OCI-LY7 (cell line): ENCODE measurements around the gene DAPK1. TPM values are rescaled to one million over a fixed set of nuclear protein-coding genes. Genes with fewer than 3 reads are reported as not detected.
"Not testable (repeated sequence)": the region's sequence is repeated elsewhere in the genome, so short reads cannot be mapped to it uniquely, and the experiment has no call there.

Experiments used
- BruUV-seq: library from RNA; stranded (reverse); fragments of 400-500 nt; replicated peaks from 2 replicates; lab custom pipeline; 2021; lab: Mats Ljungman, UMichigan
- CTCF ChIA-PET: fragments of 300-600 bp; sonication (Branson Sonifier 250); formaldehyde crosslinking; loops from one replicate; lab custom pipeline; 2022; ENCODE audit warnings: antibody characterized with exemption; ENCODE audit not compliant: unreplicated experiment; lab: Charles Lee
- POLR2A ChIA-PET: fragments of 300-600 bp; sonication (Branson Sonifier 250); formaldehyde crosslinking; loops from one replicate; lab custom pipeline; 2022; ENCODE audit warnings: antibody characterized with exemption; lab: Charles Lee
- DNase-seq: peaks from one replicate; pipeline ENCODE4 v3.0.0-alpha.2; 2015; ENCODE audit warnings: low spot score
- H2AFZ ChIP-seq: fragments of 200-600 bp; sonication (generic), shearing (Covaris generic); 2 replicates; pipeline ENCODE4 v1.6.1; 2014; ENCODE audit warnings: mild to moderate bottlenecking, antibody characterized with exemption, low read length, moderate library complexity
- H3K27ac ChIP-seq: fragments of 200-600 bp; sonication (generic); 2 replicates; pipeline ENCODE4 v1.5.1; 2014; ENCODE audit warnings: mixed run types, low read depth, mild to moderate bottlenecking, moderate library complexity, low read length, inconsistent platforms; ENCODE audit not compliant: poor library complexity, severe bottlenecking
- H3K36me3 ChIP-seq: fragments of 200-600 bp; sonication (generic); 2 replicates; pipeline ENCODE4 v1.6.1; 2014; ENCODE audit warnings: mild to moderate bottlenecking, antibody characterized with exemption, low read length, moderate library complexity, mixed read lengths; ENCODE audit not compliant: insufficient read depth
- H3K4me1 ChIP-seq: fragments of 200-600 bp; sonication (generic); 2 replicates; pipeline ENCODE4 v1.5.1; 2014; ENCODE audit warnings: mild to moderate bottlenecking, low read length; ENCODE audit not compliant: insufficient read depth, poor library complexity, severe bottlenecking
- H3K4me2 ChIP-seq: fragments of 200-600 bp; sonication (generic); 2 replicates; pipeline ENCODE4 v1.6.1; 2014; ENCODE audit warnings: mild to moderate bottlenecking, low read length
- H3K4me3 ChIP-seq: fragments of 200-600 bp; sonication (generic); 2 replicates; pipeline ENCODE4 v1.5.1; 2014; ENCODE audit warnings: mild to moderate bottlenecking, low read depth, low read length; ENCODE audit not compliant: poor library complexity, severe bottlenecking
- H3K79me2 ChIP-seq: fragments of 200-600 bp; sonication (generic); 2 replicates; pipeline ENCODE4 v1.6.1; 2016; ENCODE audit warnings: low read depth, mild to moderate bottlenecking, low read length, moderate library complexity, mixed read lengths; ENCODE audit not compliant: insufficient read depth
- H3K9me2 ChIP-seq: fragments of 200-600 bp; sonication (generic); 2 replicates; pipeline ENCODE4 v1.6.1; 2016; ENCODE audit warnings: mild to moderate bottlenecking, low read length, mixed read lengths; ENCODE audit not compliant: insufficient read depth
- H3K9me3 ChIP-seq: fragments of 200-600 bp; sonication (generic); 2 replicates; pipeline ENCODE4 v1.6.1; 2014; ENCODE audit warnings: mild to moderate bottlenecking, mixed run types, low read length, mixed read lengths
- H4K20me1 ChIP-seq: fragments of 200-600 bp; sonication (generic); 2 replicates; pipeline ENCODE4 v1.6.1; 2014; ENCODE audit warnings: mild to moderate bottlenecking, antibody characterized with exemption, low read length, moderate library complexity, mixed read lengths; ENCODE audit not compliant: insufficient read depth
- EZH2phosphoT487 ChIP-seq: fragments of 200-600 bp; sonication (generic); IDR thresholded peaks from 2 replicates; pipeline ENCODE4 v1.6.1; 2018; ENCODE audit warnings: low read depth, borderline replicate concordance, mild to moderate bottlenecking, mixed run types, antibody characterized with exemption, low read length, moderate library complexity, mixed read lengths
- intact Hi-C: fragments of 100-400 bp; cut with micrococcal nuclease; formaldehyde crosslinking; loops from one replicate; pipeline ENCODE4 v1.10.0; 2022; ENCODE audit not compliant: unreplicated experiment
- total RNA-seq, 2 experiments: library from RNA; depleted of rRNA in 1 of 2; stranded (reverse); fragments of >200 nt in 1 of 2; shearing (Covaris generic) in 1 of 2; gene quantifications; 2 replicates each; pipeline ENCODE4 v1.2.3, GENCODE V29; 2014 to 2022
- TF ChIP-seq, protein P1 (sequence below): fragments of 200-600 bp; sonication (generic); conservative IDR thresholded peaks from 2 replicates; pipeline ENCODE4 v1.5.1; 2014; ENCODE audit warnings: mild to moderate bottlenecking, antibody characterized with exemption, low read length, moderate library complexity, mixed read lengths

The DAPK1 gene
- total RNA-seq, 2 experiments from 2014 or later, result 0.25 to 3.5 TPM

DNA sequence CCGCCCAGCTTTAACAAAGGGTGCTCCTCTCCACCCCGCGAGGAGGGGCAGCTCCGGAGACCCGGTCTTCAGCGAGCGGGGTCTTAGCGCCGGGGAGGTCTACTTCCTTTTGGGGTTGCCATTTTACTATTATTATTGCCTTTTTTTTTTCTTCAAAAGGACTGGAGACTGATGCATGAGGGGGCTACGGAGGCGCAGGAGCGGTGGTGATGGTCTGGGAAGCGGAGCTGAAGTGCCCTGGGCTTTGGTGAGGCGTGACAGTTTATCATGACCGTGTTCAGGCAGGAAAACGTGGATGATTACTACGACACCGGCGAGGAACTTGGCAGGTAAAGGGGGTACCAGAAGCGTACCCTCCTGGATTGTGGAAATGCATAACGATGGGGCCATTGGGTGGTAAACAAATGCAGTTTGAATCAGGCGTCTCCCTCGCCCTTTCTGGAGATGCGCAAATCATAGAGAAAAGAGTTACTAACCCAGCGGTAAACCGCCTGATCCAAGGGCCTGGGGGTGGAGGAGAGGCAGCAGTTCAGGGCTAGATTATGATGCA, 1.2 kb downstream of the DAPK1 start:
- ChIA-PET POLR2A (no interaction called here), CTCF (no interaction called here)
- TF ChIP-seq EZH2phosphoT487, result no peak
- Histone ChIP-seq H2AFZ (no peak overlapping the region), H3K4me1 (no peaks in the 10 kb centered on the region), H3K4me3 (no peak overlapping the region), H3K4me2 (no peak overlapping the region), H3K27ac (no peak overlapping the region), H3K9me3 (no peaks in the 10 kb centered on the region), H3K9me2 (no peaks in the 10 kb centered on the region), H4K20me1 (no peaks in the 10 kb centered on the region), H3K36me3 (no peaks in the 10 kb centered on the region), H3K79me2 (no peaks in the 10 kb centered on the region)
- intact Hi-C loops, result no loop called here
- DNase-seq, result no peak
- no TSS peak for BruUV-seq

GRCh38 chr9:87499424-87500017, 1.9 kb downstream of the DAPK1 start:
- DNase-seq, result no peak
- Histone ChIP-seq H3K4me2 (no peak overlapping the region), H3K9me3 (no peaks in the 10 kb centered on the region), H3K79me2 (no peaks in the 10 kb centered on the region), H3K4me1 (no peaks in the 10 kb centered on the region), H4K20me1 (no peaks in the 10 kb centered on the region), H3K36me3 (no peaks in the 10 kb centered on the region), H3K9me2 (no peaks in the 10 kb centered on the region), H3K27ac (no peak overlapping the region), H2AFZ (no peak overlapping the region), H3K4me3 (no peak overlapping the region)
- TF ChIP-seq, protein P1, sequence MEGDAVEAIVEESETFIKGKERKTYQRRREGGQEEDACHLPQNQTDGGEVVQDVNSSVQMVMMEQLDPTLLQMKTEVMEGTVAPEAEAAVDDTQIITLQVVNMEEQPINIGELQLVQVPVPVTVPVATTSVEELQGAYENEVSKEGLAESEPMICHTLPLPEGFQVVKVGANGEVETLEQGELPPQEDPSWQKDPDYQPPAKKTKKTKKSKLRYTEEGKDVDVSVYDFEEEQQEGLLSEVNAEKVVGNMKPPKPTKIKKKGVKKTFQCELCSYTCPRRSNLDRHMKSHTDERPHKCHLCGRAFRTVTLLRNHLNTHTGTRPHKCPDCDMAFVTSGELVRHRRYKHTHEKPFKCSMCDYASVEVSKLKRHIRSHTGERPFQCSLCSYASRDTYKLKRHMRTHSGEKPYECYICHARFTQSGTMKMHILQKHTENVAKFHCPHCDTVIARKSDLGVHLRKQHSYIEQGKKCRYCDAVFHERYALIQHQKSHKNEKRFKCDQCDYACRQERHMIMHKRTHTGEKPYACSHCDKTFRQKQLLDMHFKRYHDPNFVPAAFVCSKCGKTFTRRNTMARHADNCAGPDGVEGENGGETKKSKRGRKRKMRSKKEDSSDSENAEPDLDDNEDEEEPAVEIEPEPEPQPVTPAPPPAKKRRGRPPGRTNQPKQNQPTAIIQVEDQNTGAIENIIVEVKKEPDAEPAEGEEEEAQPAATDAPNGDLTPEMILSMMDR, result no peak
- no peak for TF ChIP-seq EZH2phosphoT487
- intact Hi-C loops, result no loop called here
- no TSS peak for BruUV-seq
- ChIA-PET CTCF (no interaction called here), POLR2A (no interaction called here)

DNA sequence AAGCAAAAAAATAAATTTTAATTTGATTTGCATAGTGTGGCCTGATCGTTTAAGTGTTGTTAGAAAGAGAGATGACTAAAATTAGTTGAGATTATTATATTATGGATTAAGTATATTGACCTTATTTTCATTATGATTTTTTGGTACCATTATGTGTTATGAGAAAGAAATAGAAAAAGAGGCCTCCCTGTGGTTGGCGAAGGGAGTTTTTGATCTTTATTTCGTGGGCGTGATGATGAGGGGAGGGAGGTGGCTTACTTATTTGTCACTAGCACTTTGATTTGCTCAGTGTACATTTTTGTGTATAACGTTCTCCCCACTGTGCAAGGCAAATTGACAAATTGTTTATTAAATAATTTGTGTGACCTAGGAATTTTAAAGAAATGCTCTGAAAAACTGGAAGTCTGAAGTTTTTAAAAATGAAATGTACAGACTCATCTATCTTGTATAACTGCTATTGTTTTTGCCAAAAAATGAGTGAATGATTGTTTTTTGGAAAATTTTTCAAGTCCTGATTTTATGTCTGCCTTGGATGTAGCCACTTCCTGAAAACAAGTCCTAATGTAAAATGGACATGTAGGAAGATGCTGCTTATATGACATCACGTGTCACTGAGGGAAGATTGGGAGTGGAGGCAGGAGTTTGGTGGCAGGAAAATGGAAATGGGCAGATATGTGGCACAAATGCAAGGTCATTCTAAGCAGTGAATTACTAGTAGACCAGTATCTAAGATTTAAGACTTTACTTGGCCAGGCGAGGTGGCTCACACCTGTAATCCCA, 3.0 kb downstream of the DAPK1 start:
- H3K4me2 ChIP-seq, result no peak overlapping the region
- no peaks in the 10 kb centered on the region for H3K36me3 ChIP-seq
- H3K4me1 ChIP-seq, result no peaks in the 10 kb centered on the region
- intact Hi-C loops, result no loop called here
- no peak overlapping the region for H3K4me3 ChIP-seq
- no peaks in the 10 kb centered on the region for H3K9me2 ChIP-seq
- BruUV-seq, result no TSS peak
- TF ChIP-seq, protein P1, result no peak
- TF ChIP-seq EZH2phosphoT487, result no peak
- DNase-seq, result no peak
- 0 out of 2 replicates have a peak overlapping the region, but pooled peaks have one; percentile 14 for H2AFZ ChIP-seq
- CTCF ChIA-PET, result no interaction called here
- H3K27ac ChIP-seq, result no peak overlapping the region
- POLR2A ChIA-PET, result interaction anchor here (0.6 to 0.7 kb wide), 2 partner anchors 25 to 34 kb away, joined by 3 to 4 read pairs; no protein-coding TSS in a partner anchor
- no peaks in the 10 kb centered on the region for H3K79me2 ChIP-seq
- H3K9me3 ChIP-seq, result no peaks in the 10 kb centered on the region
- H4K20me1 ChIP-seq, result no peaks in the 10 kb centered on the region

DNA sequence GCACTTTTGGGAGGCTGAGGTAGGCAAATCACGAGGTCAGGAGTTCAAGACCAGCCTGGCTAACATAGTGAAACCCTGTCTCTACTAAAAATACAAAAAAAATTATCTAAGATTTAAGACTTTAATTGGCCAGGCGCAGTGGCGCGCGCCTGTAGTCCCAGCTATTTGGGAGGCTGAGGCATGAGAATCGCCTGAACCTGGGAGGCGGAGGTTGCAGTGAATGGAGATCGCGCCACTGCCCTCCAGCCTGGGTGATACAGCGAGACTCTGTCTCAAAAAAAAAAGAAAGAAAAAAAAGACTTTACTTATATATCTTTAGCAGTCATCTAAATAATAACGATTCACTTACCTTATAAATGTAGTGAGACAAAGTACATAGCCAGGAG, 3.6 kb downstream of the DAPK1 start:
- H3K9me3 ChIP-seq, H2AFZ ChIP-seq, H3K4me1 ChIP-seq, BruUV-seq, H3K79me2 ChIP-seq, intact Hi-C loops, H4K20me1 ChIP-seq, H3K27ac ChIP-seq, H3K9me2 ChIP-seq, H3K4me2 ChIP-seq, DNase-seq, H3K36me3 ChIP-seq, H3K4me3 ChIP-seq, CTCF ChIA-PET: not testable (repeated sequence)
- POLR2A ChIA-PET, result interaction anchor here (0.7 kb wide), 1 partner anchor 35 kb away, joined by 4 read pairs; no protein-coding TSS in a partner anchor
